ENCODE measurements around the gene SNX12.
"Not testable (repeated sequence)": the region's sequence is repeated elsewhere in the genome, so short reads cannot be mapped to it uniquely, and the experiment has no call there.

SNX12 gene

GRCh38 chrX:71060127-71060526 lies 8.0 kb downstream of the SNX12 start:
- TF ChIP-seq CTCF (IDR thresholded peaks at IDR 0.05; ENCODE audit: low read depth, low read length, missing control alignments), result no peak
- in situ Hi-C loops (cut with HindIII; ENCODE audit: low pct_ligation_motif_present, low sequenced_read_pairs), result no loop called here
- H3K4me3 ChIP-seq (ENCODE audit: low read depth, low read length), result no peak overlapping the region

GRCh38 chrX:71057848-71058530 lies 10.1 kb downstream of the SNX12 start:
- no peak for TF ChIP-seq CTCF (IDR thresholded peaks at IDR 0.05; ENCODE audit: low read depth, low read length, missing control alignments)
- Histone ChIP-seq H3K27ac (no peak overlapping the region), H3K27me3 (replicated peaks) (no peaks in the 10 kb centered on the region), H3K36me3 (replicated peaks) (peaks cover 2% of the 10 kb centered on the region), H3K4me3 (ENCODE audit: low read depth, low read length) (no peak overlapping the region)
- in situ Hi-C loops (cut with HindIII; ENCODE audit: low pct_ligation_motif_present, low sequenced_read_pairs), result no loop called here
- no peak for DNase-seq

More at GRCh38 chrX:71060127-71060526, 8.0 kb downstream of the SNX12 start:
- Histone ChIP-seq H3K27me3 (replicated peaks) (no peaks in the 10 kb centered on the region), H3K36me3 (replicated peaks) (peaks cover 2% of the 10 kb centered on the region), H3K27ac (no peak overlapping the region)
- DNase-seq, result no peak

- in situ Hi-C loops (cut with HindIII; ENCODE audit: low pct_ligation_motif_present, low sequenced_read_pairs), result no loop called here
- TF ChIP-seq CTCF (IDR thresholded peaks at IDR 0.05; ENCODE audit: low read depth, low read length, missing control alignments), result no peak
- DNase-seq, result no peak
- peaks cover 2% of the 10 kb centered on the region for H3K36me3 ChIP-seq (replicated peaks)
- no peak overlapping the region for H3K4me3 ChIP-seq (ENCODE audit: low read depth, low read length)
- H3K27ac ChIP-seq, result peak overlapping the region; percentile 45
- H3K27me3 ChIP-seq (replicated peaks), result no peaks in the 10 kb centered on the region
These were observed 11.3 kb downstream of the SNX12 start for GRCh38 chrX:71056867-71057266.

- H3K27ac ChIP-seq, result no peak overlapping the region
- in situ Hi-C loops (cut with HindIII; ENCODE audit: low pct_ligation_motif_present, low sequenced_read_pairs), result no loop called here
- peak; percentile 3 for DNase-seq
- no peak for TF ChIP-seq CTCF (IDR thresholded peaks at IDR 0.05; ENCODE audit: low read depth, low read length, missing control alignments)
- H3K36me3 ChIP-seq (replicated peaks), result no peaks in the 10 kb centered on the region
- peak overlapping the region; percentile 35 for H3K4me3 ChIP-seq (ENCODE audit: low read depth, low read length)
- no peaks in the 10 kb centered on the region for H3K27me3 ChIP-seq (replicated peaks)
These were observed 14.9 kb downstream of the SNX12 start for GRCh38 chrX:71053217-71053621.

GRCh38 chrX:71052721-71053120 lies 15.4 kb downstream of the SNX12 start:
- H3K36me3 ChIP-seq (replicated peaks), result no peaks in the 10 kb centered on the region
- no peak for TF ChIP-seq CTCF (IDR thresholded peaks at IDR 0.05; ENCODE audit: low read depth, low read length, missing control alignments)
- H3K4me3 ChIP-seq (ENCODE audit: low read depth, low read length), result peak overlapping the region; percentile 35
- no peaks in the 10 kb centered on the region for H3K27me3 ChIP-seq (replicated peaks)
- no peak overlapping the region for H3K27ac ChIP-seq
- in situ Hi-C loops (cut with HindIII; ENCODE audit: low pct_ligation_motif_present, low sequenced_read_pairs), result no loop called here
- DNase-seq, result no peak

GRCh38 chrX:71047891-71048290 lies 20.2 kb downstream of the SNX12 start:
- H3K4me3 ChIP-seq (ENCODE audit: low read depth, low read length); in situ Hi-C loops (cut with HindIII; ENCODE audit: low pct_ligation_motif_present, low sequenced_read_pairs): not testable (repeated sequence)

More at GRCh38 chrX:71047891-71048290, 20.2 kb downstream of the SNX12 start:
- DNase-seq; H3K27ac ChIP-seq; H3K36me3 ChIP-seq (replicated peaks); H3K27me3 ChIP-seq (replicated peaks): not testable (repeated sequence)

All from brain microvascular endothelial cell (primary cell).